Esophagus muscularis mucosa (tissue), 4 donors: ENCODE data around the gene CEACAM16.

ENCODE experiments used
- CTCF ChIP-seq, 3 experiments: fragments of 200-600 bp in 2 of 3; fragments of 450-650 bp in 1 of 3; sonication (generic) in 2 of 3; IDR thresholded peaks; one replicate each; pipeline ENCODE4 v1.5.1; 2017 to 2019; ENCODE audit warnings: antibody characterized with exemption in 3 of 3, mild to moderate bottlenecking in 2 of 3, moderate library complexity in 1 of 3
- EP300 ChIP-seq: sonication (generic); formaldehyde crosslinking; IDR thresholded peaks from one replicate; pipeline ENCODE4 v1.6.1; 2017; ENCODE audit warnings: antibody characterized with exemption
- POLR2A ChIP-seq: fragments of 450-650 bp; IDR thresholded peaks from one replicate; pipeline ENCODE4 v1.6.1; 2017; ENCODE audit warnings: antibody characterized with exemption, moderate library complexity, mild to moderate bottlenecking, low read depth

GRCh38 chr19:44664976-44665375 lies 34.0 kb upstream of the CEACAM16 start:
- TF ChIP-seq CTCF (IDR thresholded peaks at IDR 0.05) (no peak), POLR2A (no peak), EP300 (no peak)
